Esophagus muscularis mucosa (tissue), 4 donors: ENCODE measurements around the gene RBSN. TPM values are rescaled to one million over a fixed set of nuclear protein-coding genes. Genes with fewer than 3 reads are reported as not detected.

Experiments
- DNase-seq: peaks from one replicate; pipeline ENCODE4 v3.0.0-alpha.2; 2017; ENCODE audit errors: extremely low spot score
- H3K27ac ChIP-seq, 4 donors: fragments of 200-600 bp; sonication (generic); replicated peaks in 1 of 4; 1 replicate in 3 of 4; 2 replicates in 1 of 4; pipeline ENCODE4 v1.5.1; 2016 to 2019; ENCODE audit warnings: mild to moderate bottlenecking in 1 of 4
- H3K27me3 ChIP-seq, 4 donors: fragments of 200-600 bp; sonication (generic); one replicate each; pipeline versions ENCODE4 v1.5.1 to v1.6.0; 2016 to 2019
- H3K36me3 ChIP-seq, 4 donors: fragments of 200-600 bp; sonication (generic); one replicate each; pipeline ENCODE4 v1.5.1; 2016 to 2019
- H3K4me1 ChIP-seq, 4 donors: fragments of 200-600 bp; sonication (generic); one replicate each; pipeline ENCODE4 v1.5.1; 2016 to 2019
- H3K4me3 ChIP-seq, 4 donors: fragments of 200-600 bp; sonication (generic); 1 replicate in 2 of 4; 2 replicates in 2 of 4; pipeline ENCODE4 v1.5.1; 2016 to 2019; ENCODE audit warnings: mild to moderate bottlenecking in 4 of 4, moderate library complexity in 1 of 4
- H3K9me3 ChIP-seq, 4 donors: fragments of 200-600 bp; sonication (generic); 1 replicate in 3 of 4; 2 replicates in 1 of 4; pipeline ENCODE4 v1.5.1; 2016 to 2019
- CTCF ChIP-seq, 3 experiments: fragments of 200-600 bp in 2 of 3; fragments of 450-650 bp in 1 of 3; sonication (generic) in 2 of 3; IDR thresholded peaks; one replicate each; pipeline ENCODE4 v1.5.1; 2017 to 2019; ENCODE audit warnings: antibody characterized with exemption in 3 of 3, mild to moderate bottlenecking in 2 of 3, moderate library complexity in 1 of 3
- EP300 ChIP-seq: sonication (generic); formaldehyde crosslinking; IDR thresholded peaks from one replicate; pipeline ENCODE4 v1.6.1; 2017; ENCODE audit warnings: antibody characterized with exemption
- POLR2A ChIP-seq: fragments of 450-650 bp; IDR thresholded peaks from one replicate; pipeline ENCODE4 v1.6.1; 2017; ENCODE audit warnings: antibody characterized with exemption, moderate library complexity, mild to moderate bottlenecking, low read depth
- POLR2AphosphoS5 ChIP-seq, 2 donors: sonication (generic); formaldehyde crosslinking; IDR thresholded peaks; one replicate each; pipeline ENCODE4 v1.6.1; 2017; ENCODE audit warnings: antibody characterized with exemption in 2 of 2
- WGBS: methylation state at CpG from one replicate; pipeline ENCODE4 v1.1.5; 2018; 5-methylcytosine and 5-hydroxymethylcytosine counted together
- intact Hi-C: fragments of 100-400 bp; cut with DNase I; formaldehyde crosslinking; loops from one replicate; pipeline ENCODE4 v1.15.1; 2023
- total RNA-seq, 4 donors: library from RNA; depleted of rRNA; stranded (reverse); fragments of >200 nt; gene quantifications; one replicate each; pipeline versions ENCODE4 v1.1.0 to v1.2.1, GENCODE V29; 2016

RBSN gene
- total RNA-seq, 4 donors from 2014 or later, result 31.6 to 45.7 (median 39.0) TPM

GRCh38 chr3:15083252-15083651, 15.7 kb downstream of the RBSN start:
- WGBS, result 100% methylated on average over 1 of the region's 1 CpG
- no peak for DNase-seq
- Histone ChIP-seq H3K4me1 (no peaks in the 10 kb centered on the region), H3K27me3 (no peaks in the 10 kb centered on the region), H3K4me3 (no peak overlapping the region), H3K36me3 (peaks cover 66 to 99% (median 96%) of the 10 kb centered on the region in 4 donors), H3K9me3 (no peaks in the 10 kb centered on the region), H3K27ac (no peak overlapping the region)
- intact Hi-C loops, result no loop called here
- no peak for TF ChIP-seq CTCF (IDR thresholded peaks at IDR 0.05)
- TF ChIP-seq EP300, result no peak
- no peak for TF ChIP-seq POLR2A
- no peak for TF ChIP-seq POLR2AphosphoS5 (IDR thresholded peaks at IDR 0.05)

- 90% methylated on average over 11 of the region's 13 CpGs for WGBS
- no peaks in the 10 kb centered on the region for H3K4me1 ChIP-seq
- no peak overlapping the region for H3K27ac ChIP-seq
- H3K9me3 ChIP-seq, result no peaks in the 10 kb centered on the region
- intact Hi-C loops, result no loop called here
- no peaks in the 10 kb centered on the region for H3K27me3 ChIP-seq
- no peak overlapping the region for H3K4me3 ChIP-seq
- TF ChIP-seq POLR2AphosphoS5 (IDR thresholded peaks at IDR 0.05), result no peak
- no peak for TF ChIP-seq EP300
- TF ChIP-seq POLR2A, result no peak
- no peak for TF ChIP-seq CTCF (IDR thresholded peaks at IDR 0.05)
- DNase-seq, result no peak
- H3K36me3 ChIP-seq, result peaks cover 67 to 99% (median 96%) of the 10 kb centered on the region in 4 donors
These were observed 16.8 kb downstream of the RBSN start for GRCh38 chr3:15081960-15082664.

- Histone ChIP-seq H3K27ac (no peak overlapping the region), H3K4me1 (no peaks in the 10 kb centered on the region), H3K4me3 (no peak overlapping the region), H3K36me3 (peaks cover 78 to 99% (median 97%) of the 10 kb centered on the region in 4 donors), H3K27me3 (no peaks in the 10 kb centered on the region), H3K9me3 (no peaks in the 10 kb centered on the region)
- TF ChIP-seq POLR2A (no peak), CTCF (IDR thresholded peaks at IDR 0.05) (no peak), EP300 (no peak), POLR2AphosphoS5 (IDR thresholded peaks at IDR 0.05) (no peak)
- DNase-seq, result no peak
- WGBS, result 90% methylated on average over 3 of the region's 3 CpGs
- intact Hi-C loops, result no loop called here
These were observed 19.9 kb downstream of the RBSN start for GRCh38 chr3:15079091-15079490.

GRCh38 chr3:15074500-15074899, 24.4 kb downstream of the RBSN start:
- no peak for TF ChIP-seq CTCF (IDR thresholded peaks at IDR 0.05)
- TF ChIP-seq POLR2A, result no peak
- no peak for TF ChIP-seq POLR2AphosphoS5 (IDR thresholded peaks at IDR 0.05)
- TF ChIP-seq EP300, result no peak
- no peaks in the 10 kb centered on the region for H3K27me3 ChIP-seq
- H3K36me3 ChIP-seq, result peaks cover 51 to 92% (median 83%) of the 10 kb centered on the region in 4 donors

More at GRCh38 chr3:15074500-15074899, 24.4 kb downstream of the RBSN start:
- Histone ChIP-seq H3K4me3 (no peak overlapping the region), H3K4me1 (no peaks in the 10 kb centered on the region), H3K9me3 (no peaks in the 10 kb centered on the region), H3K27ac (no peak overlapping the region)
- WGBS, result 98% methylated on average over 12 of the region's 19 CpGs
- DNase-seq, result no peak
- intact Hi-C loops, result no loop called here
